MV-4-11 (cell line): ENCODE results near the gene KRTAP10-4.
A peak's percentile ranks its signal among the peaks of the same experiment; 100 is the strongest.
"Not testable (repeated sequence)": the region's sequence is repeated elsewhere in the genome, so short reads cannot be mapped to it uniquely, and the experiment has no call there.

Experiments used
- DNase-seq: peaks from one replicate; lab custom pipeline; 2025; lab: John Stamatoyannopoulos, UW

KRTAP10-4 gene

GRCh38 chr21:44557491-44558328 lies 15.8 kb upstream of the KRTAP10-4 start:
- no peak for DNase-seq

GRCh38 chr21:44558329-44558675 lies 15.2 kb upstream of the KRTAP10-4 start:
- not testable (repeated sequence) for DNase-seq

DNA sequence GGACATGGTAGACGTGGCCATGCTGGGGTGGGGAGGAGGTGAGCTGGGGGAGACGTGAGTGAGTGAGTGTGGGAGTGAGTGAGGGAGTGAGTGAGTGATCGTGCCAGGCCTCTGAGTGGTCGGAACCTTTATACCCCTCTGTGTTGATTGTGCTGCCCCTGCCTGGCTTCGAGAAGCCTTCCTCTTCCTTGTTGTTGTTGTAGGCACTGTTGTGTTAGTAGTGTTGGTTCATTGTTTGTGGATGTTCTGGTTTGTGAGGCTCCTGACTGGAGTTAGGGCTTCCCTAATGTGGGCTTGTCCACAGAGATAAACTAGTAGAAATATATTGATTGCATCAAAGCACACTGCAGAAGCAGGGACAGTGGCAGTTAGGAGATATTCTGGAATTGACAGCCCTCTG lies 14.8 kb upstream of the KRTAP10-4 start, which contains the start of gene KRTAP10-3:
Gene KRTAP10-3, minus strand, starts transcription at position 101 of the 400 bp plus-strand sequence. Its CDS starts 80 bp downstream, at position 21.
- DNase-seq, result no peak

GRCh38 chr21:44564099-44564498 lies 9.4 kb upstream of the KRTAP10-4 start:
- no peak for DNase-seq

DNA sequence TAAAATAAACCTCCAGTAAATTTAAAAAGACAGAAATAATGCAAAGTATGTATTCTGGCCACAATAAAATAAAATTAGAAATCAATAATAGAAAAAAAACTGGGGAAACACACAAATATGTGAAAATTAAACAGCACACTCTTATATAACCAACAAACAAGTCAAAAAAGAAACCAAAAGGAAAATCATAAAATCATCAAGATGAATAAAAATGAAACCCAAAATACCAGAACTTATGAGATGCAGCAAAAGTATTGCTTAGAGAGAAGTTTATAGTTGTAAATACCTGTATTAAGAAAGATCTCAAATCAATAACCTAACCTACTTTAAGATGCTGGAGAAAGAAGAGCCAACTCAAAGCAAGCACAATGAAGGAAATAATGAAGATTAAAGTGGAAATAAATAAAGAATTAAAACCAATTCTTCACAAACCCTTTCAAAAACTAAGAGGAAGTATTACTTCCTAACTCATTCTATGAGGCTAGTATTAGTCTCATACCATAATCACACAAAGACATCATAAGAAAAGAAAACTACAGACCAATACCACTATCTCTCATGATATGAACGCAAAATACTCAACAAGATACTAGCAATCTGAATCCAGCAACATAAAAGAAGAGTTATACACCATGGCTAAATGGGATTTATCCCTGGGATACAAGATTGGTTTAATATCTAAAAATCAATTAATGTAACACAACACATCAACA lies 8.5 kb upstream of the KRTAP10-4 start:
- no peak for DNase-seq

- DNase-seq, result peak; percentile 86
Measured at GRCh38 chr21:44566403-44566802, 7.1 kb upstream of the KRTAP10-4 start.

- no peak for DNase-seq
Measured at GRCh38 chr21:44567481-44568171, 5.9 kb upstream of the KRTAP10-4 start.

GRCh38 chr21:44568261-44568660 lies 5.3 kb upstream of the KRTAP10-4 start:
- DNase-seq, result no peak

DNA sequence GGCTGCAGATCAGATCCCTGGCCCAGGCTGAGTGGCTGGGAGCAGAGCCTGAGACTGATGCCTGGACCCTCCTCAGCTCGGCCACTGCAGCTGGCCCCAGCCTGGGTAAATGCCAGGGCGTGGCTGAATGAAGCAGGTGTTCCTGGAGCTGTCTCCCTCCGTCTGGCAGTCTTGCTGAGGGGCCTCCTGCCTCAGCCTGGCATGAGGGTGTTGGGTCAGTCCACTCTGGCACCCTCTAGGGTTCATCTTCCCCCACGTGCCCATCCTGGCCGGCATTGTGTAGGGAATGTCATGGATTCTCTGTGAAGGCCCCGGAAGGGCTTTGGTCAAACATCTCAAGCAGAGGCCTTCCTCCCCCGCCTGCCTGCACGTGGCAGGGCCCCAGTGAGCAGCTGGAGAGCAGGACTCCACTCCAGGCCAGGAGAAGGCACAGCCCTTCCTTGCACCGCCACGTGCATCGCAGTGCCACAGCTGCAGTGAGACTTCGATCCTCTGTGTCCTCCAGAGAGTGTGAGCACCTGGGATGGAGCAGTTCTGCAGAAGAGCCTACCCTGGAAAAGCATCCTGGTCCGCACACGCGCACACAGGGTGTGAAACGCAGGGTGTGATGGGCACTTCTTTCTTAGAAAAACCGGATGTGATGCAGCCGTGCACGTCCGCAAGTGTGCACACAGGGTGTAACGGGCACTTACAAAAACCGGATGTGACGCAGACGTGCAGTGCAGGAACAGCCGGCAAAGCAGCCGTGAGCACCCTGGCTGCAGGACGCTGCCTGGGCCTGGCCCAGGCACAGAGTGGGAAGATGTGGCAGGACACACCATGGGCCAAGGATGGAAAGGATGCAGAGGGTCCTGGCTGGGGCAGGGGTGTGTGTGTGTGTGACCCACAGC lies 4.6 kb upstream of the KRTAP10-4 start:
- DNase-seq, result no peak

DNA sequence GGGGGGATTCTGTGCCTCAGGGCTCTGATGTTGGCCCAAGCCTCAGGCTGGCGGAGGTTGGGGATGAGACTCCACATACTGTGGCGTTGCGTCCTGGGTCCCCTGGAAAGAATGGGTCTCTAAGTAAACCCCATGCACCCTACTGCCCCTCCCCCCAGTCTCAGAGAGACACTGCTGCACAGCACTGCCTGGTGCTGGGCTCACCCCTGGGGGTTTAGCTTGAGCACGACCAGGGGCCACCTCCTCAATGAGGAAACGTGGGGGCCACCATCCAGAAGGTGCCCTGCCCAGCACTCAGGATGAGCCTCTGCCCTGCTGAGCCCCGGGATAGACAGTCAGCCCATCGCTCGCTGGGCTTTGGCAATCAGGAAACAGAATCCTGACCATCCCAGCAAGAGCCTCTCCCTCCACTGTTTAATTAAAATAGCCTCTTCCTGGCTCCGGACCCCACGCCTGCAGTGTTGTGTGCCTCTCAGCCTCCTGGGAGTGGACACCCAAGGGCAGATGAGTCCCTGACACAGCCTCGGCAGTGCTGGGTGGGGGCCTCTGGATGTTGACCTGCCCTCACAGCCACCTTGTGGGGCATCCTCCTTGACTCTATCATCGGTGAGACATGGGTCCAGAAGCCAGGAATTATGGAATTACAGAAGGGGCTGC lies 3.5 kb upstream of the KRTAP10-4 start:
- no peak for DNase-seq

DNA sequence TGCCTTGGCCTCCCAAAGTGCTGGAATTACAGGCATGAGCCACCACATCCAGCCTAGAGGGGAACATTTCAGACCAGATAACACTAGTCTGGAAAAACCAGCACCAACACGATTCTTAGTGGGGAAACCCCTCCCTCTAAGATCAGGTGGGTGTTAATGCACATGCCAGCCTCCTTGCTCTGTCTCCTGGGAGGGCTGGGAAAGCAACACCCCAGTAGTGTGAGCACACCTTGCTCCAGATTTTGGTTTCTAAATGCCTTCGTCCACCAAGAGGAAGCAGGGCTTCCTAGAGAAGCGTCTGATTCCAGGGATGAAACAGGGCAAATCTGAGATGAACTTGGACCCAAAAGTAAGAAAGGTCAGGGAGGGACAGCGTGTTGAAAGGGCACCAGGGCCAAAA lies 2.2 kb upstream of the KRTAP10-4 start:
- no peak for DNase-seq

DNA sequence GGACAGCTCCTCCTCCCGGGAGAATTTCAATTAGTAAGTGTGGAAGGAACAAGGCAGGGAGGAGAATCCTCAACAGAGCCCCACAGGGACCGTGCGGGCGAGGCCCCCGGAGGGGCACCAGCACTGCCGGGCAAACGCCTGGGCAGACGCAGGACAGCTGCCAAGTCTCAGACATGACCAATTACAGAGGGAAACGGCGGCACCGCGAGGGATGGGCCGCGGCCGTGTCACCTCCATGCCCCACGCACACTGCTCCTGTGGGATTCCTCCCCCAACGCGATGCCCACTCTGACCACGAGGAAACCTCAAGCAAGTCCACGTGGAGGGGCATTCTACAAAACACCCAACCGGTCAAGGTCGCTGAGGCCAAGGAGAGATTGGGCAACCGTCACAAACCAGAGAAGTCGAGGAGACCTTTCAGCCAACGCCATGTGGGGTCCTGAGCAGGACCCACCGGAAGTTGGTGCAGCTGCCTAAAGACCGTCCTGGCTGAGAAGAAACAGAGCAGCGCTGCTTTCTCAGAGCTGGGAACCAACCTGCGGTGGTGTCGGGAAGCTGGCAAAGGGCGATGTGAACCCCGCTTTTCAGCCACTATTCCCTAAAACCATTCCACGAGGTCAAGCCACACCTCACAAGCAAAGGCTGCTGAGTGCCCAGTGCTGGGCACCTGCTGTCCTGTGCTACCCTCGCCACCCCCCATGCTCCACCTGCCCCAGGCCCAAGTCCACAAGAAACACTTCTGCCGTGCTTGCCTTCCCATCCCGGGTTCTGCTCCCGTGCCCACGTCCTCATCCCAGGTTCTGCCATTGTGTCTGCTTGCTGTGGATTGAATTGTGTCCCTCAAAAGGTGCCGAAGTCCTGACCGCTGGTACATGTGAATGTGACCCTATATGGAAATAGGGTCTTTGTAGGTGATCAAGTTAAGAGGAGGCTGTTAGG lies 1.4 kb upstream of the KRTAP10-4 start:
- no peak for DNase-seq

DNA sequence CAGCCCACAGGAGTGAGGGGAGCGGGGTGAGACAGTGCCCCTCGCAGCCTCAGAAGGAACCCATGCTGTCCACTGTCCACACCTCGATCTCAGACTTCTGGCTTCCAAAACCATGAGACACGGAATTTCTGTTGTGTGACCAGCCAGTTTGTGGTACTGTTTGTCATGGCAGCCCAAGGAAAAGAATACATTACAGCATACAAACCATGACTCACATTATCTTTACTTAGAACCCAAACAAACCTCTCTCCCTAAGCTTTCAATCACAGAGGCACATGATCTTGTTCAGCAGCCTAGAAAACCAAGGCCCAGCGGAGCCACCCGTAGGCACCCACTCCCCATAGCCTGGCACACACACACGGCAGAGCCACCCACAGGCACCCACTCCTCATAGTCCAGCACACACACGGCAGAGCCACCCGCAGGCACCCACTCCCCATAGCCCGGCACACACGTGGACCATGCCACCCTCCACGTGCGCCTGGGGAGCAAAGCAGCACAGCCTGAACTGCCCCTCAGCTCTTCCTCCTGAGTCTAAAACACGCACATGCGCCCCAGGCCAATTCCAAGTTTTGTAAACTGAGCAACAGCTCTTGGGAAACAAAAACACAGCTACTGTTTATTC lies 458 bp upstream of the KRTAP10-4 start:
- no peak for DNase-seq

- DNase-seq, result no peak
Measured at GRCh38 chr21:44574457-44575306, 1.2 kb downstream of the KRTAP10-4 start.

- no peak for DNase-seq
Measured at GRCh38 chr21:44575307-44576024, 1.9 kb downstream of the KRTAP10-4 start.

- no peak for DNase-seq
Measured at GRCh38 chr21:44576025-44576420, 2.5 kb downstream of the KRTAP10-4 start.

GRCh38 chr21:44578371-44579055 lies 5.0 kb downstream of the KRTAP10-4 start:
- DNase-seq, result no peak
